ENCODE data around the gene SCRN3. TPM values are rescaled to one million over a fixed set of nuclear protein-coding genes. Genes with fewer than 3 reads are reported as not detected.

SCRN3 gene
- total and polyA plus RNA-seq, 2 experiments from 2014 or later = 19.9 to 31.4 TPM

DNA sequence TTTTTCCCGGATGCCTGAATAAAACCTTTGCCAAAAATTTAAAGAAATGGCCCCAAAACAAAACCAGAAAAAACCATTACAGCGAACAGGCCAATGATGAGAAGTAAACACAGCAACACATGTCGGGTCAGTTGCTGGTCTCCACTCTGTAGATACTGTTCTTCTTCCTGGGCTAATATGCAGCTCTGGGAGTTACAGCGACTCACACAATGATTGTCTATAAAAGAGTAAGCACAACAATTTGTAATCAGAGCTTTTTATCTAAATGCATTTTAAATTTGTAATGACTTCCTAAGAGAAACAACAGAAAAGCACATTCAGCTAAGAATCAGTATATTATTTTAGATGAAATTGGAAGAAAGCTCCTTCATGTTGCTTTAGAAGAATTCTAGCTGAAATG is 51.0 kb downstream of the SCRN3 start:
- Histone ChIP-seq H3K79me2 (no peaks in the 10 kb centered on the region), H2AFZ (no peak overlapping the region), H3K27me3 (no peaks in the 10 kb centered on the region), H3K4me3 (no peak overlapping the region), H3K4me1 (ENCODE audit: insufficient read depth) (no peaks in the 10 kb centered on the region), H4K20me1 (ENCODE audit: insufficient read depth, poor library complexity, severe bottlenecking) (no peaks in the 10 kb centered on the region), H3K27ac (no peak overlapping the region), H3K4me2 (no peak overlapping the region), H3K9me2 (replicated peaks; ENCODE audit: insufficient read depth) (no peaks in the 10 kb centered on the region), H3K36me3 (replicated peaks; ENCODE audit: insufficient read depth, low read depth) (no peaks in the 10 kb centered on the region), H3K9me3 (ENCODE audit: low read depth) (no peaks in the 10 kb centered on the region)
- 80% methylated on average over 4 of the region's 4 CpGs for WGBS (ENCODE audit: low lambda C conversion rate, missing lambda C conversion rate)
- no peak for DNase-seq (ENCODE audit: low spot score)
- no peak for TF ChIP-seq EZH2 (IDR thresholded peaks at IDR 0.05; ENCODE audit: borderline replicate concordance)
- TF ChIP-seq EZH2phosphoT487 (IDR thresholded peaks at IDR 0.05; ENCODE audit: low read depth, severe bottlenecking, unreplicated experiment) = no peak
- TF ChIP-seq CTCF (IDR thresholded peaks at IDR 0.05; ENCODE audit: poor library complexity) = no peak

GRCh38 chr2:174449033-174449432 is 53.5 kb downstream of the SCRN3 start:
- no peaks in the 10 kb centered on the region for H4K20me1 ChIP-seq (ENCODE audit: insufficient read depth, poor library complexity, severe bottlenecking)
- no peak overlapping the region for H2AFZ ChIP-seq
- H3K27ac ChIP-seq = no peak overlapping the region
- H3K4me1 ChIP-seq (ENCODE audit: insufficient read depth) = no peaks in the 10 kb centered on the region
- WGBS (ENCODE audit: low lambda C conversion rate, missing lambda C conversion rate) = 95% methylated on average over 2 of the region's 2 CpGs
- no peaks in the 10 kb centered on the region for H3K9me3 ChIP-seq (ENCODE audit: low read depth)
- no peaks in the 10 kb centered on the region for H3K9me2 ChIP-seq (replicated peaks; ENCODE audit: insufficient read depth)
- no peaks in the 10 kb centered on the region for H3K36me3 ChIP-seq (replicated peaks; ENCODE audit: insufficient read depth, low read depth)
- no peak overlapping the region for H3K4me3 ChIP-seq
- H3K79me2 ChIP-seq = no peaks in the 10 kb centered on the region
- no peak for DNase-seq (ENCODE audit: low spot score)
- TF ChIP-seq EZH2 (IDR thresholded peaks at IDR 0.05; ENCODE audit: borderline replicate concordance) (no peak), EZH2phosphoT487 (IDR thresholded peaks at IDR 0.05; ENCODE audit: low read depth, severe bottlenecking, unreplicated experiment) (no peak), CTCF (IDR thresholded peaks at IDR 0.05; ENCODE audit: poor library complexity) (no peak)
- H3K4me2 ChIP-seq = no peak overlapping the region
- no peaks in the 10 kb centered on the region for H3K27me3 ChIP-seq

DNA sequence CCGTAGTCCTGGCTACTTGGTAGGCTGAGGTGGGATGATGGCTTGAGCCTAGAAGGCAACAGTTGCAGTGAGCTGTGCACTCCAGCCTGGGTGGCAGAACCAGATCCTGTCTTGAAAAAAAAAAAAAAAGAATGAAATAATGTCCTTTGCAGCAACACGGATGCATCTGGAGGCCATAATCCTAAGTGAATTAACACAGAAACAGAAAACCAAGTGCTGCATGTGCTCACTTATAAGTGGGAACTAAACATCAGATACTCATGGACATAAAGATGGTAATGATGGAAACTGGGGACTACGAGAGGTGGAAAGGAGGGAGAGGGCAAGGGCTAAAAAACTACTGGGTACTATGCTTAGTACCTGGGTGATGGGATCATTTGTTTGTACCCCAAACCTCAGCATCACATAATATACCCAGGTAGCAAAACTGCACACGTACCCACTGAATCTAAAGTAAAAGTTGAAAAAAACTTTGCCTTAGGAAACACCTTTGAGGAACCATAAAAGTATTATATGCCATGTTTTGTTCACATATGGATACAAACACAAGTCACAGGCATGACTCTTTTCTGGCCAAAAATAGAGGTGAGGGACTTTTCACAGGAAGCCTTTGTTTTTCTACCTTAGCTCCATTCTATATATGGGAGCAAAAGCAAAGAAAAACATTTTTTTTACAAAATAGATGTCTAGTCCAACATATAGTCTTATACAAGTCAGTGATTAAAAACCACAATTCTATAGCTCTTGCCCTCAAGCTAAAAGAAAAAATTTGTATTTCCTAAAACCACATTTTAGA is 54.7 kb downstream of the SCRN3 start:
- DNase-seq (ENCODE audit: low spot score) = no peak
- Histone ChIP-seq H3K36me3 (replicated peaks; ENCODE audit: insufficient read depth, low read depth) (no peaks in the 10 kb centered on the region), H3K4me2 (no peak overlapping the region), H4K20me1 (ENCODE audit: insufficient read depth, poor library complexity, severe bottlenecking) (no peaks in the 10 kb centered on the region), H2AFZ (no peak overlapping the region), H3K27me3 (no peaks in the 10 kb centered on the region), H3K27ac (no peak overlapping the region), H3K4me3 (no peak overlapping the region), H3K9me3 (ENCODE audit: low read depth) (no peaks in the 10 kb centered on the region), H3K4me1 (ENCODE audit: insufficient read depth) (no peaks in the 10 kb centered on the region), H3K9me2 (replicated peaks; ENCODE audit: insufficient read depth) (no peaks in the 10 kb centered on the region), H3K79me2 (no peaks in the 10 kb centered on the region)
- 90% methylated on average over 4 of the region's 4 CpGs for WGBS (ENCODE audit: low lambda C conversion rate, missing lambda C conversion rate)
- no peak for TF ChIP-seq CTCF (IDR thresholded peaks at IDR 0.05; ENCODE audit: poor library complexity)
- TF ChIP-seq EZH2 (IDR thresholded peaks at IDR 0.05; ENCODE audit: borderline replicate concordance) = no peak
- TF ChIP-seq EZH2phosphoT487 (IDR thresholded peaks at IDR 0.05; ENCODE audit: low read depth, severe bottlenecking, unreplicated experiment) = no peak

Data from hepatocyte (in vitro differentiated cells).